Measurements from ENCODE around the gene PJVK. TPM values are rescaled to one million over a fixed set of nuclear protein-coding genes. Genes with fewer than 3 reads are reported as not detected.

PJVK gene
- polyA plus RNA-seq, 1 of the 3 experiments (the other 2 are of a cell fraction), result 5.3 TPM

DNA sequence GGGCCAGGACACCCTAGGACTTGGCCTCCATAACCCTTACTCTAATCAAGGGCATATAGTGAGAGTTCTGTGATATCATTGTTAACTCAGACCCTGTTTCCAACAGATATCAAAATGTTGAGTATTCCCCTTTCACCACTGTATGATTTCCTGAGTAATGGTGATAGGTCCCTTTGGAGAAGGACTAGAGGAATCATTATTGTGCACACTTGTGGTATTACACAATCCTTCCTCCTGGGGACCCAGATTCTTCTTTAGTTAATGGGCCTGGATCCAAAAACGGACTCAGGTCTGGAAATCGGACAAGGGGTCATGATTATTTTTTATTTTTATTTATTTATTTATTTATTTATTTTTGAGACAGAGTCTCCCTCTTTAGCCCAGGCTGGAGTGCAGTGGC lies 23.7 kb upstream of the PJVK start:
- CTCF ChIA-PET, result interaction anchor here (1.6 to 3.0 kb wide), 3 partner anchors 9 to 315 kb away, joined by 3 to 12 read pairs (median 9); partner anchors contain the start of gene RBM45
- no peaks in the 10 kb centered on the region for H3K27me3 ChIP-seq (ENCODE audit: insufficient read depth)
- no peak overlapping the region for H3K4me3 ChIP-seq (ENCODE audit: low read depth in 2 of 2, low read length in 1 of 2)
- H2AFZ ChIP-seq (ENCODE audit: low read depth), result no peak overlapping the region
- H3K4me1 ChIP-seq (ENCODE audit: control insufficient read depth in 1 of 2, insufficient read depth in 2 of 2, low read depth in 1 of 2, low read length in 1 of 2), result no peaks in the 10 kb centered on the region
- no peaks in the 10 kb centered on the region for H3K9me3 ChIP-seq
- H3K9me2 ChIP-seq, result no peaks in the 10 kb centered on the region
- no peak overlapping the region for H3K9ac ChIP-seq
- TF ChIP-seq, protein P1, sequence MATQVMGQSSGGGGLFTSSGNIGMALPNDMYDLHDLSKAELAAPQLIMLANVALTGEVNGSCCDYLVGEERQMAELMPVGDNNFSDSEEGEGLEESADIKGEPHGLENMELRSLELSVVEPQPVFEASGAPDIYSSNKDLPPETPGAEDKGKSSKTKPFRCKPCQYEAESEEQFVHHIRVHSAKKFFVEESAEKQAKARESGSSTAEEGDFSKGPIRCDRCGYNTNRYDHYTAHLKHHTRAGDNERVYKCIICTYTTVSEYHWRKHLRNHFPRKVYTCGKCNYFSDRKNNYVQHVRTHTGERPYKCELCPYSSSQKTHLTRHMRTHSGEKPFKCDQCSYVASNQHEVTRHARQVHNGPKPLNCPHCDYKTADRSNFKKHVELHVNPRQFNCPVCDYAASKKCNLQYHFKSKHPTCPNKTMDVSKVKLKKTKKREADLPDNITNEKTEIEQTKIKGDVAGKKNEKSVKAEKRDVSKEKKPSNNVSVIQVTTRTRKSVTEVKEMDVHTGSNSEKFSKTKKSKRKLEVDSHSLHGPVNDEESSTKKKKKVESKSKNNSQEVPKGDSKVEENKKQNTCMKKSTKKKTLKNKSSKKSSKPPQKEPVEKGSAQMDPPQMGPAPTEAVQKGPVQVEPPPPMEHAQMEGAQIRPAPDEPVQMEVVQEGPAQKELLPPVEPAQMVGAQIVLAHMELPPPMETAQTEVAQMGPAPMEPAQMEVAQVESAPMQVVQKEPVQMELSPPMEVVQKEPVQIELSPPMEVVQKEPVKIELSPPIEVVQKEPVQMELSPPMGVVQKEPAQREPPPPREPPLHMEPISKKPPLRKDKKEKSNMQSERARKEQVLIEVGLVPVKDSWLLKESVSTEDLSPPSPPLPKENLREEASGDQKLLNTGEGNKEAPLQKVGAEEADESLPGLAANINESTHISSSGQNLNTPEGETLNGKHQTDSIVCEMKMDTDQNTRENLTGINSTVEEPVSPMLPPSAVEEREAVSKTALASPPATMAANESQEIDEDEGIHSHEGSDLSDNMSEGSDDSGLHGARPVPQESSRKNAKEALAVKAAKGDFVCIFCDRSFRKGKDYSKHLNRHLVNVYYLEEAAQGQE (IDR thresholded peaks at IDR 0.05; ENCODE audit: low read depth, low read length), result no peak
- no peak for TF ChIP-seq GATA2 (CRISPR knock-in tag; IDR thresholded peaks at IDR 0.05)
- no peak for TF ChIP-seq CHD2 (IDR thresholded peaks at IDR 0.05; ENCODE audit: low read length, partially characterized antibody)
- TF ChIP-seq MXI1 (IDR thresholded peaks at IDR 0.05; ENCODE audit: low read depth, low read length), result no peak
- TF ChIP-seq NFIC (IDR thresholded peaks at IDR 0.05; ENCODE audit: borderline replicate concordance), result no peak
- no peak for TF ChIP-seq NRF1 (IDR thresholded peaks at IDR 0.05; ENCODE audit: low read depth, low read length)
- TF ChIP-seq ELF1 (IDR thresholded peaks at IDR 0.05), result no peak
- TF ChIP-seq, protein P2, sequence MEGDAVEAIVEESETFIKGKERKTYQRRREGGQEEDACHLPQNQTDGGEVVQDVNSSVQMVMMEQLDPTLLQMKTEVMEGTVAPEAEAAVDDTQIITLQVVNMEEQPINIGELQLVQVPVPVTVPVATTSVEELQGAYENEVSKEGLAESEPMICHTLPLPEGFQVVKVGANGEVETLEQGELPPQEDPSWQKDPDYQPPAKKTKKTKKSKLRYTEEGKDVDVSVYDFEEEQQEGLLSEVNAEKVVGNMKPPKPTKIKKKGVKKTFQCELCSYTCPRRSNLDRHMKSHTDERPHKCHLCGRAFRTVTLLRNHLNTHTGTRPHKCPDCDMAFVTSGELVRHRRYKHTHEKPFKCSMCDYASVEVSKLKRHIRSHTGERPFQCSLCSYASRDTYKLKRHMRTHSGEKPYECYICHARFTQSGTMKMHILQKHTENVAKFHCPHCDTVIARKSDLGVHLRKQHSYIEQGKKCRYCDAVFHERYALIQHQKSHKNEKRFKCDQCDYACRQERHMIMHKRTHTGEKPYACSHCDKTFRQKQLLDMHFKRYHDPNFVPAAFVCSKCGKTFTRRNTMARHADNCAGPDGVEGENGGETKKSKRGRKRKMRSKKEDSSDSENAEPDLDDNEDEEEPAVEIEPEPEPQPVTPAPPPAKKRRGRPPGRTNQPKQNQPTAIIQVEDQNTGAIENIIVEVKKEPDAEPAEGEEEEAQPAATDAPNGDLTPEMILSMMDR (IDR thresholded peaks at IDR 0.05), result no peak
- TF ChIP-seq, protein P3, sequence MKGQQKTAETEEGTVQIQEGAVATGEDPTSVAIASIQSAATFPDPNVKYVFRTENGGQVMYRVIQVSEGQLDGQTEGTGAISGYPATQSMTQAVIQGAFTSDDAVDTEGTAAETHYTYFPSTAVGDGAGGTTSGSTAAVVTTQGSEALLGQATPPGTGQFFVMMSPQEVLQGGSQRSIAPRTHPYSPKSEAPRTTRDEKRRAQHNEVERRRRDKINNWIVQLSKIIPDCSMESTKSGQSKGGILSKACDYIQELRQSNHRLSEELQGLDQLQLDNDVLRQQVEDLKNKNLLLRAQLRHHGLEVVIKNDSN (IDR thresholded peaks at IDR 0.05; ENCODE audit: borderline replicate concordance, low read depth), result no peak
- TF ChIP-seq YY1 (IDR thresholded peaks at IDR 0.05; ENCODE audit: low read depth), result no peak
- TF ChIP-seq, protein P4, sequence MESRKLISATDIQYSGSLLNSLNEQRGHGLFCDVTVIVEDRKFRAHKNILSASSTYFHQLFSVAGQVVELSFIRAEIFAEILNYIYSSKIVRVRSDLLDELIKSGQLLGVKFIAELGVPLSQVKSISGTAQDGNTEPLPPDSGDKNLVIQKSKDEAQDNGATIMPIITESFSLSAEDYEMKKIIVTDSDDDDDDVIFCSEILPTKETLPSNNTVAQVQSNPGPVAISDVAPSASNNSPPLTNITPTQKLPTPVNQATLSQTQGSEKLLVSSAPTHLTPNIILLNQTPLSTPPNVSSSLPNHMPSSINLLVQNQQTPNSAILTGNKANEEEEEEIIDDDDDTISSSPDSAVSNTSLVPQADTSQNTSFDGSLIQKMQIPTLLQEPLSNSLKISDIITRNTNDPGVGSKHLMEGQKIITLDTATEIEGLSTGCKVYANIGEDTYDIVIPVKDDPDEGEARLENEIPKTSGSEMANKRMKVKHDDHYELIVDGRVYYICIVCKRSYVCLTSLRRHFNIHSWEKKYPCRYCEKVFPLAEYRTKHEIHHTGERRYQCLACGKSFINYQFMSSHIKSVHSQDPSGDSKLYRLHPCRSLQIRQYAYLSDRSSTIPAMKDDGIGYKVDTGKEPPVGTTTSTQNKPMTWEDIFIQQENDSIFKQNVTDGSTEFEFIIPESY (IDR thresholded peaks at IDR 0.05; ENCODE audit: borderline replicate concordance, low read depth), result no peak
- H3K79me2 ChIP-seq (ENCODE audit: insufficient read depth), result peaks cover 29% of the 10 kb centered on the region
- DNase-seq, result no peak
- peaks cover 38 to 41% of the 10 kb centered on the region in 2 experiments for H3K36me3 ChIP-seq (replicated peaks in 1 of 2; ENCODE audit: control insufficient read depth in 1 of 2, insufficient read depth in 2 of 2, low read length in 1 of 2)
- H3K4me2 ChIP-seq, result no peak overlapping the region
- H3F3A ChIP-seq (replicated peaks; ENCODE audit: insufficient read depth), result peaks cover 3% of the 10 kb centered on the region
- WGBS (ENCODE audit: low lambda C conversion rate), result 92% methylated on average over 2 of the region's 2 CpGs
- no peaks in the 10 kb centered on the region for H4K20me1 ChIP-seq (ENCODE audit: insufficient read depth)
- no peak overlapping the region for H3K27ac ChIP-seq (ENCODE audit: low read depth in 2 of 2, low read length in 1 of 2)
- POLR2A ChIA-PET, result no interaction called here

Measured in SK-N-SH (cell line).